GM12872 (cell line): ENCODE data around the gene TFCP2.

Experiments used
- TF ChIP-seq, protein P1 (sequence below): IDR thresholded peaks from 3 replicates; pipeline ENCODE4 v1.5.1; 2011; ENCODE audit warnings: low read depth, mild to moderate bottlenecking, low read length, moderate library complexity; ENCODE audit not compliant: insufficient read depth

TFCP2 gene

DNA sequence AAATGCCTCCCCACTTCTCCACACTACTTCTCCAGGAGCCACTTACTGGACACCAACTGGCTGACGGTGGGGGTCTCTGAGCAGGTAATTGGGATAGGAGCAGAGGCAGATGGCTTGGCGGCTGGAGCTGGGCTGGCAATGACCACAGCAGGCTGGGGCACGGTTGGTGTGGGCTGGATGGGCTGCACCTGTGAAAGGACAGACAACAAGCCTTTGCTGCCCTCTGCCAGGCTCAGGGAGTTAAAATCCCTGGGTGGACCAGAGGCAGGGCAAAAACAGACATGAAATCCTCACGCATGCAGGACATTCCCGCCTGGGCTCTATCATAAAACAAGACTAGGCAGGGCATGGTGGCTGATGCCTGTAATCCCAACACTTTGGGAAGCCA lies 19.3 kb upstream of the TFCP2 start:
- TF ChIP-seq, protein P1, sequence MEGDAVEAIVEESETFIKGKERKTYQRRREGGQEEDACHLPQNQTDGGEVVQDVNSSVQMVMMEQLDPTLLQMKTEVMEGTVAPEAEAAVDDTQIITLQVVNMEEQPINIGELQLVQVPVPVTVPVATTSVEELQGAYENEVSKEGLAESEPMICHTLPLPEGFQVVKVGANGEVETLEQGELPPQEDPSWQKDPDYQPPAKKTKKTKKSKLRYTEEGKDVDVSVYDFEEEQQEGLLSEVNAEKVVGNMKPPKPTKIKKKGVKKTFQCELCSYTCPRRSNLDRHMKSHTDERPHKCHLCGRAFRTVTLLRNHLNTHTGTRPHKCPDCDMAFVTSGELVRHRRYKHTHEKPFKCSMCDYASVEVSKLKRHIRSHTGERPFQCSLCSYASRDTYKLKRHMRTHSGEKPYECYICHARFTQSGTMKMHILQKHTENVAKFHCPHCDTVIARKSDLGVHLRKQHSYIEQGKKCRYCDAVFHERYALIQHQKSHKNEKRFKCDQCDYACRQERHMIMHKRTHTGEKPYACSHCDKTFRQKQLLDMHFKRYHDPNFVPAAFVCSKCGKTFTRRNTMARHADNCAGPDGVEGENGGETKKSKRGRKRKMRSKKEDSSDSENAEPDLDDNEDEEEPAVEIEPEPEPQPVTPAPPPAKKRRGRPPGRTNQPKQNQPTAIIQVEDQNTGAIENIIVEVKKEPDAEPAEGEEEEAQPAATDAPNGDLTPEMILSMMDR = no peak

DNA sequence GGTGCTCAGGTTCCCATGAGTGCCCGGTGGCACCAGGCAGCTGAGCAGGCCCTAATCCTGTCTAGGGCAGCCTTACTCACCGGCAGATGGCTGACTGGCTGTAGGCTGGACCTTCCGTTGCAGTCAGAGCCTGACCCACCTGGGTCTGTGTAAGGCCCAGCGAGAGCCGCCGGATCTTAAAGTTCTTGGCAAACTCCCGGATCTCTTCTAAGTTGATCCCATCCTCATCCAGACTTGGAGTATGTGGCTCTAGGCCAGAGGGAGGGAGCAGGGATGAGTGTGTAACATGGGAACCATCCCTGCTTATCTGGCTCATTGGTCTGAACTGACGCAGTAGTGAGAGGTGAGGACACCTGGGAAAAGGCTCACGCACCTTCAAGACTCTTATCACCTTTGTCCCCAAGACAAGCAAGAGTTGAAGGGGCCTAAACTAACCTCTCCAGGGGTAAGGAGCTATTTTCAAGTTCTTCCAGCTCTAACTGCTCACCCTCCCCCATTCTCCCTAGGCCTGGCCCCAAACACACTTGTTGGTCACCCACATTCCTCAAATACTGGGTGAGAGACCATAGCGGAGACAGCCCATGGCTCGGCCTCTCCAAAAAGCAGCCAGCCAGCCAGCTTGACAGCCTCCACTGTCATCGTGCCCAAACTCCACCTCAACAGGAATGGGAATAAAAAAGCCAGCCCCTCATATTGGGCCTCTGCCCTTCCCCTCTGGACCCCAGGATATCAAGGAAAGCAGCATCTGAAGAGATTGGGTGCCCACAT lies 18.8 kb upstream of the TFCP2 start:
- TF ChIP-seq, protein P1 = no peak

DNA sequence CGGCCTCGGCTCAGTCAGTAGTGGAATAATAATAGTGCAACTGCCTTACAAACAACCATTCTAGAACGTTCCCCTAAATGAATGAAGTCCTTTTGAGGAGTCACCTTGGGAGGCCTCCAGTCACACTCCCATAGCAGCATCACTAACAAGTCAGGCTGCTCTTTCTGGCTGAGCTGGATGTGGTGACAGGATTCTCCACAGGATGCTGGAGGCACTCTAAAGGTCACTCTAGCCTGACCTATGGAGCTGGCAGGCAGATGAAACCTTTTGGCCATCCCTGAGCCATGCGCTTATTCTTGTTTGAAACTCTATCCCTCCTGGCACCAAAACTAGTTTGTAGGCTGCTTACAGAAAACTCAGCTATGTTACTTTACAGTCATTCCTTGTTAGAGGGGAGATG lies 17.9 kb upstream of the TFCP2 start:
- TF ChIP-seq, protein P1 = no peak

DNA sequence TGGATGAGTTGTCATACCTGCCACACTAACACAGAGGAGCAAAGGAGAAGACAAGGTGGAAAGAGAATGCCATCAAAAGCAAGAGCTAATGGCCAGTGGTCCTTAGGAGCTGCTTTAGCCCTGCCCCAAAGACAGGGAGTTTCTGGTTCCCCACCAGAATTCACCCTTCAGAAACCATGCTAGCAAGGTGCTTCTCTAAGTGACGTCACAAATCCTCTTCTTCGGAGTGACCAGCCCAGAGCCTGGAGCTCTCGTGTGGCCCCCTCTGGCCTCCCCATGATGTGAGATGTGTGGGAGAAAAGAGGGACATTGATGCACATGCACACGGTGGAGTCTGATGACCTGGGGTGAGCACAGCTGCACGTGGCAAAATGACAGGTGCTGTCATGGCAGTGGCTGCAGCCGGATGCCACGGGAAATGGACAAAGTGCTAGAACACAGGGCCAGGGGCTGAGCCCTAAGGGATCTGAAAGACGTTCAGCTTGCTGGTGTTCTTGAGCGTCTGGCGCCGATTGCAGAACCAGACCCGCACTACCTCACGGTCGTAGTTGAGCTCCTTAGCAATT lies 16.9 kb upstream of the TFCP2 start:
- TF ChIP-seq, protein P1 = no peak

DNA sequence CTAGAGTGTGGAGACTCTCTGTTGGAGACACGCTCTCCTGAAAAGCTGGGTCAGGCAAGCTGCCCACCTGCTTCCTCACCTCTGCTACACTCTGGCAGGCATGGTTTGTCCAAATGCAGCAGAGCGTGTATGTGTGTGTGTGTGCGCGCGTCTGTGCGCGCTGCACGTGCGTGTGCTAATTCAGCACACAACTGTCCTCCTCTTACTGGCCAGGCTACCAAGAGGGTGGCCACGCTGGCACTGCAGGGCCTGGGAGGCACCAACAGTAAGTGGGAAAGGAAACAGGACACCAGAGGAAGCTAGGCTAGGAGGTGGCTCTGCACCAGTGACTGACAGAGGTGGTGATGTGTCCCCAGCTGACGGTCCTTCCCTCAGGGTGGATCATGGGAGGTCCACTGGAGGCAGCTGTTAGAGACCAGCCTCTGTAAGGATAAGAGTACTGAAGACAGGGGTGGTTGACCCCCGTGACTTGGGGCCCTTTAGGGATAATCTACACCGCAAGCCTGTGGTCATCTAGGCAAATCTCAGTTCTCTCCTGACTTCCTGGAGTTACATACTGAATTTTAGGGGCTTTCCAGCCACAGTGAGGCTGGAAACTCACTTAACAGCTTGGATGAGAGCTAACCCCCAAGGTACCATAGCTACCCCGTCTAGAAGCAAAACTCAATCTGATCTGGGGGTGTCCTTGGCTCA lies 15.6 kb upstream of the TFCP2 start:
- TF ChIP-seq, protein P1 = no peak

DNA sequence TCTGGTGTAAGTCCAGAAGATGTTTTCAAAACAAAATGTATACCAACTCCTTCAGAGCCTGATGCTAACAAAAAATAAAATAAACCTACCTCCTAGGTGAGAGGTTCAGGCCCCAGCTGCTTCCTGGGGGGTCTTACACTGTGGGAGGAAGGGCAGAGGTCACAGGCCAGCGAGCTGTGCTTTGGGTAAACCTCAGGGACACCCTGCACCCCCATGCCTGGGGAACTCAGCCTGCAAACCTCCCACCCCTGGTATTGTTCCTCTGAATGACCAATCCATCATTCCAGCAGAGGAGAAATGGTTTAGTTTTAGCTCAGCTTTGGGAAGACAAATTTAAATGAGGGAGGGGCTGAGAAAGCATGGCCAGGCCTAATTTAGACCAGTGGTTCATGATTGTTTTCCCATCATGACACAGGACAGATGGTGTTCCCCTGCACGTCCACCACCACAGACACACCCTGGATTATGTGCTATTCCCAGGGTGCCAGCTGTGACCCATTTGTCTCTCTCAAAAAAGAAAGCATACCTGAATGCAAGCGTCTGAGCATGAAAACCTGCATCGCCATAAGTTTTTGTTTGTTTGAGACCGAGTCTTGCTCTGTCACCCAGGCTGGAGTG lies 14.5 kb upstream of the TFCP2 start:
- TF ChIP-seq, protein P1 = no peak

DNA sequence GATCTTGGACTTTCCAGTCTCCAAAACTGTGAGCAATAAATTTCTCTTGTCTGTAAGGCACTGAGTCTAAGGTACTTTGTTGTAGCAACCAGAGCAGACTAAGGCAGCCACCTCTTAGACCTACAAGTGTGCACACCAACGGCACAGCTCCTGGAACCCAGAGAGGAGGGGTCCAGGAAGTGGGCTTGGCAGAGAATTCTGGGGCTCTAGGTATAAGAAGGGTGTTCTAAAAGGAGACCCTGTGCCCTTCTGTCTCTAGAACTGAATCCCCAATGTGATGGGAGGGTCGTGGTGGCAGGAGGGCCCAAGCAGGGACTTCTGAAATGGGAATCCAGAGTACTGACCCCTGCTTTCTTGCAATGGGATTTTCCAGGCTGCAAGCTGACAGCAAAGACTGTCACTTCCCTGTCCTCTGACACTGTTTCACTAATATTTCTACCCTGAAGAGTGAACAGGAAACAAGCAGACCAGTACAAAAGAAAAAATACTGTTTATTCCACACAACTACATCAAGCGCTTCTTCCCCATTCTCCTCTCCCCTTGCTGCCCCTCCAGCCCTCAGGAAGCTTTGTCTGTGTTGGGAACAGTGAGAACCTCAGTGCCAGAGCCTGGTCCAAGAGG lies 13.6 kb upstream of the TFCP2 start:
- TF ChIP-seq, protein P1 = no peak
